Inflammatory macrophage (primary cell): Measurements from ENCODE around the gene S100A9.

Experiments
- DNase-seq, 2 donors: peaks; one replicate each; pipeline ENCODE4 v3.0.0-alpha.2; 2020 to 2022

Gene S100A9

GRCh38 chr1:153361480-153362109, 3.9 kb downstream of the S100A9 start:
- DNase-seq: no peak

GRCh38 chr1:153362187-153362775, 4.6 kb downstream of the S100A9 start:
- DNase-seq: no peak

- no peak for DNase-seq
These were observed 6.0 kb downstream of the S100A9 start for GRCh38 chr1:153363641-153364040.

GRCh38 chr1:153364156-153364555, 6.5 kb downstream of the S100A9 start:
- peak in 1 of 2 donors; percentile 25 for DNase-seq

GRCh38 chr1:153364766-153365666, 7.4 kb downstream of the S100A9 start:
- DNase-seq: peak; percentile 82 to 86

- DNase-seq: no peak
These were observed 8.0 kb downstream of the S100A9 start for GRCh38 chr1:153365696-153366095.

GRCh38 chr1:153366261-153366660, 8.6 kb downstream of the S100A9 start:
- no peak for DNase-seq

- DNase-seq: no peak
These were observed 9.4 kb downstream of the S100A9 start for GRCh38 chr1:153367090-153367489.

GRCh38 chr1:153368495-153368894, 10.8 kb downstream of the S100A9 start:
- DNase-seq: no peak

GRCh38 chr1:153370146-153370545, 12.5 kb downstream of the S100A9 start:
- DNase-seq: no peak

- DNase-seq: no peak
These were observed 13.6 kb downstream of the S100A9 start for GRCh38 chr1:153371231-153371630.

GRCh38 chr1:153372571-153372970, 14.9 kb downstream of the S100A9 start:
- no peak for DNase-seq

GRCh38 chr1:153374071-153374470, 16.4 kb downstream of the S100A9 start:
- peak; percentile 38 to 62 for DNase-seq

- peak; percentile 75 to 88 for DNase-seq
These were observed 17.9 kb downstream of the S100A9 start, which contains the start of gene S100A12 for GRCh38 chr1:153375511-153375910. Gene S100A12 (minus strand): TSS chr1:153375621. CDS start chr1:153374592, 1,029 bp downstream.

GRCh38 chr1:153379591-153379990, 21.9 kb downstream of the S100A9 start:
- DNase-seq: no peak

GRCh38 chr1:153380711-153381110, 23.1 kb downstream of the S100A9 start:
- DNase-seq: no peak

GRCh38 chr1:153384958-153385580, 27.4 kb downstream of the S100A9 start:
- DNase-seq: peak in 1 of 2 donors; percentile 27

GRCh38 chr1:153386500-153386901, 28.8 kb downstream of the S100A9 start:
- peak; percentile 86 to 93 for DNase-seq

- no peak for DNase-seq
These were observed 29.3 kb downstream of the S100A9 start for GRCh38 chr1:153387001-153387400.

GRCh38 chr1:153387785-153388184, 30.1 kb downstream of the S100A9 start:
- DNase-seq: no peak

GRCh38 chr1:153389401-153389800, 31.7 kb downstream of the S100A9 start:
- peak; percentile 17 to 28 for DNase-seq

GRCh38 chr1:153389973-153390879, 32.6 kb downstream of the S100A9 start:
- DNase-seq: peak; percentile 41 to 52
